Natural killer cell treated with Interleukin-12 subunit alpha and Interleukin-12 subunit beta and Interleukin-15 and Interleukin-18, amount 100 ng/mL, for 72 hours (primary cell): Measurements from ENCODE around the gene SSU72. TPM values are rescaled to one million over a fixed set of nuclear protein-coding genes. Genes with fewer than 3 reads are reported as not detected.
"Not testable (repeated sequence)": the region's sequence is repeated elsewhere in the genome, so short reads cannot be mapped to it uniquely, and the experiment has no call there.

Experiments
- ATAC-seq, 2 donors: fragments of 150-1000 bp; cut with Tn5 transposase in 1 of 2; sonication (Bioruptor Pico), chemical (Tn5 transposase) in 1 of 2; 2 replicates each; pipeline ENCODE4 v1.10.0; 2021
- DNase-seq: peaks from one replicate; pipeline ENCODE4 v3.0.0; 2022; ENCODE audit warnings: low spot score
- H3K27ac Mint-ChIP-seq, 2 donors: 1 replicate in 1 of 2; 2 replicates in 1 of 2; pipeline ENCODE4 v1.8.0; 2022; ENCODE audit warnings: mixed read lengths in 2 of 2, mild to moderate bottlenecking in 1 of 2, moderate library complexity in 1 of 2
- H3K27me3 Mint-ChIP-seq, 2 donors: 1 replicate in 1 of 2; 2 replicates in 1 of 2; pipeline ENCODE4 v1.8.0; 2022; ENCODE audit warnings: mixed read lengths in 2 of 2
- H3K36me3 Mint-ChIP-seq: one replicate; pipeline ENCODE4 v1.8.0; 2022; ENCODE audit warnings: mixed read lengths
- H3K4me1 Mint-ChIP-seq, 2 donors: 1 replicate in 1 of 2; 2 replicates in 1 of 2; pipeline ENCODE4 v1.8.0; 2022; ENCODE audit warnings: low read depth in 2 of 2, mixed read lengths in 2 of 2, mild to moderate bottlenecking in 1 of 2
- H3K4me3 Mint-ChIP-seq: one replicate; pipeline ENCODE4 v1.8.0; 2022; ENCODE audit warnings: mixed read lengths
- H3K9me3 Mint-ChIP-seq: 2 replicates; pipeline ENCODE4 v1.8.0; 2022; ENCODE audit warnings: mixed read lengths
- total RNA-seq, 2 donors: library from RNA; stranded (reverse); gene quantifications; one replicate each; pipeline ENCODE4 v1.2.3, GENCODE V29; 2022

The SSU72 gene
- total RNA-seq, 2 donors from 2014 or later, result 97.6 to 146 TPM

DNA sequence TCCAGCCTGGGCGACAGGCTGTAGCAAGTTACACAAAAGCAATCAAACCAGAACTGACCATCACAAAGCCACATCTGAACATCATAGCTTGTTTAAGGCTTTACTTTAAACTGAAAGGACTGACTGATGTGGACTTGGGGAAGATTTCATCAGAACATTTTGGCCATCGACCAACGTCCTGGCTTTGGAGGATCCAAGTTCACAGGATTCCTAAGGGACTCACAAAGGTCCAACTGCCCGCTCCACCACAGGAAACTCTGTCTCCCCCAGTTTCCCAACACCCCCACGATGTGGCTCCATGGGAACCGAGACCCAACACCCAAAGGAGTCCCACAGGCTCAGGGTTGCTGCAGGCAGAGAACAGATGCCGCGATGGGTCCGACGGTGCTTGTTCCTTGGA, 9.3 kb downstream of the SSU72 start:
- no peak overlapping the region for H3K4me3 Mint-ChIP-seq

DNA sequence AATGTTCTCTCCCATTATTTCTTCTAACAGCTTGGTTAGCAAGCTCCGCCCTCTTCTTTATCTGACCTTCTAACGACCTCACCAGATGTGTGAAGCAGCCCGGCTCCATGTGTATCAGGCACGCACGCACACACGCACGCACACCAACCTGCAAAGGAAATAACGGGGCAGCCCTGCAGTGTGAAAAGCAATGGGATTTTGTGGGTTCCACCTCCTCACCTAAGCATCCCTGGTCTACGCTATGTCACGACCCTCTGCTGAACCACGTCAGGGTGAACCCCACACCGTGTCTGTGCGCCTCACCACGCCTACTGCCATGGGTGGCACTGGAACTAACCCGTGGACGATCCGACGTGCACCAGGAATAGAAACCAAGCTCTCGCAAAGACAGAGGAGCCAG, 10.4 kb downstream of the SSU72 start:
- H3K27ac Mint-ChIP-seq, result no peak overlapping the region
- H3K4me3 Mint-ChIP-seq, result no peak overlapping the region

More for the DNA sequence above, 9.3 kb downstream of the SSU72 start:
- H3K9me3 Mint-ChIP-seq, result no peaks in the 10 kb centered on the region
- no peak overlapping the region for H3K27ac Mint-ChIP-seq
- ATAC-seq (no peak), DNase-seq (no peak)
- peaks cover 6% of the 10 kb centered on the region for H3K36me3 Mint-ChIP-seq
- peaks cover 22 to 29% of the 10 kb centered on the region in 2 donors for H3K4me1 Mint-ChIP-seq
- H3K27me3 Mint-ChIP-seq, result no peaks in the 10 kb centered on the region

DNA sequence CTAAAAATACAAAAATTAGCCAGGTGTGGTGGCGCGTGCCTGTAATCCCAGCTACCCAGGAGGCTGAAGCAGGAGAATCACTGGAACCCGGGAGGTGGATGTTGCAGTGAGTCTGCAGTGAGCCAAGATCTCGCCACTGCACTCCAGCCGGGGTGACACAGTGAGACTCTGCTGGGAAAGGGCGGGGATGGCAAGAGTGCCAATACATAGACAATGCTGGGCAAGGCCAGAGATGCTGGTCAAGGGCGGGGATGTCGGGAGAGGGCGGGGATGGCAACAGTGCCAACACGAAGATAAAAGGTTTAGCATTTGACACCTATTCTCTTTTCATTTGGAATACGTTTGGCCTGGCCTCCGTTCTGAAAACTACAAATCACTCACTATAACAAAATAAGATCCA, 11.0 kb downstream of the SSU72 start:
- no peaks in the 10 kb centered on the region for H3K9me3 Mint-ChIP-seq
- ATAC-seq (no peak), DNase-seq (no peak)
- H3K27ac Mint-ChIP-seq, result no peak overlapping the region
- no peak overlapping the region for H3K4me3 Mint-ChIP-seq
- peaks cover 14 to 25% of the 10 kb centered on the region in 2 donors for H3K4me1 Mint-ChIP-seq
- no peaks in the 10 kb centered on the region for H3K27me3 Mint-ChIP-seq
- peaks cover 6% of the 10 kb centered on the region for H3K36me3 Mint-ChIP-seq

More for the DNA sequence above, 10.4 kb downstream of the SSU72 start:
- peaks cover 14 to 23% of the 10 kb centered on the region in 2 donors for H3K4me1 Mint-ChIP-seq
- ATAC-seq (no peak), DNase-seq (no peak)
- no peaks in the 10 kb centered on the region for H3K27me3 Mint-ChIP-seq
- no peaks in the 10 kb centered on the region for H3K9me3 Mint-ChIP-seq
- H3K36me3 Mint-ChIP-seq, result peaks cover 6% of the 10 kb centered on the region

DNA sequence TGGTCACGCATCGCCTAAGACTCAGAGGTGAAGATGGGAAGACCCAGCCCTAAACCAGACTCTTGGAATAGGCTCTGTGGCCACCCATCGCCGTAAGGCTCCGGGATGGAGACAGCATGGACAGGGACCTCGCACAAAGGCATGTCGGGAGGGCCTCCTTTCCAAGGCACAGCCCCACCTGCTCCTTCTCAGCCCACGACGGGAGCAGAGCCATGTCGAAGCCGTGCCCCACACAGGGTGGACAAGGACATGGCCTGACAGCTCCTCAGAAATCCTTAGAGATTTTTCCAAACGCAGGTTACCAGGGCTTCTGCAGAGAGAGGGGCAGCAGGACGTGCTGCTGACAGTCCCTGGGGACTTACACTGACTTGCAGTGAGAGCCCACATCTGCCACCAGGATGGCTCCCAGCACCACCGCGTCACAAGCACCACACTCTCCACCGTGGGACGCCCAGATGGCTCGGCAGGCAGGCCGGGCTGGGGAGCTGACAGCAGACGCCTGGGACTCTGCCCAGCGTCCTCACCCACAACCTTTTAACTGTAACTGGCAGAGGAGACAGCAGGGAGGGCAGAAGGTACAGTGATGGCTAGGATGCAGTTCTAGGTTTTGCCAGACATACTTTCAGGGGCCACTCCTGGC, 12.0 kb downstream of the SSU72 start:
- no peak overlapping the region for H3K4me3 Mint-ChIP-seq
- peaks cover 6% of the 10 kb centered on the region for H3K36me3 Mint-ChIP-seq
- peaks cover 14 to 27% of the 10 kb centered on the region in 2 donors for H3K4me1 Mint-ChIP-seq
- H3K27ac Mint-ChIP-seq, result no peak overlapping the region
- DNase-seq, result no peak
- ATAC-seq, result no peak
- no peaks in the 10 kb centered on the region for H3K27me3 Mint-ChIP-seq
- H3K9me3 Mint-ChIP-seq, result no peaks in the 10 kb centered on the region

DNA sequence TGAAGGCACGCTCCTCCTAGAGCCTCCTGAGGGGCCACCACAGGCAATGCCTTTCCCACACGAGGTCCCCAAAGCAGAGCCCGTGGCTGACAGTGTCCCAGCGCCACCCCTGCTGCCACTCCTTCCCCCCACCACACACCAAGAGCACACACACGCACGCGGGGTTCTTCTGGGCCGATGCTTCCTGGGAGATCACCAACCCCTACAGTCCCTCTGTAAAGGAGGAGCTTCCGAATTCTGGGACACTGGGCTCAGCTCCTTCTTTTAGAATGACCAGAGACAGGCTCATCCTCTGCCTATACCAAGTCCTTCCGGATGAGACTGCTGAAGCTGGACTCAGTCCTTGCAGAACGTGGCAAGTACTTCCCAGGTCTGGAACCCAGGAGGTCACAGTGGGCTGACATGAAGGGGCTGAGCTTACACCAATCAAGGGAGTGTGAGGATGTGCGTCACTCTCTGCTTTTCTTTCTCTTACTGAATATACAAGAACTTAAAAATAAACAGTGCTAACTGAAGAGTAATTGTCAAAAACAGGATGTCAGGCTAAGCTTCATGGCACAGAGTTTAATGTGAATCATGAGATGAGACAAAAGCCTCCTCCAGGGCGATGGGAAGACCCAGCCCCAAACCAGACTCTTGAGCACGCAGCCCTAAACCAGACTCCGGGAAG, 12.7 kb downstream of the SSU72 start:
- Mint-ChIP-seq H3K27ac (peak overlapping the region in 1 of 2 donors; percentile 27), H3K4me3 (no peak overlapping the region), H3K4me1 (peaks cover 9 to 20% of the 10 kb centered on the region in 2 donors), H3K36me3 (peaks cover 6% of the 10 kb centered on the region), H3K9me3 (no peaks in the 10 kb centered on the region), H3K27me3 (no peaks in the 10 kb centered on the region)
- DNase-seq, result no peak
- ATAC-seq, result no peak

DNA sequence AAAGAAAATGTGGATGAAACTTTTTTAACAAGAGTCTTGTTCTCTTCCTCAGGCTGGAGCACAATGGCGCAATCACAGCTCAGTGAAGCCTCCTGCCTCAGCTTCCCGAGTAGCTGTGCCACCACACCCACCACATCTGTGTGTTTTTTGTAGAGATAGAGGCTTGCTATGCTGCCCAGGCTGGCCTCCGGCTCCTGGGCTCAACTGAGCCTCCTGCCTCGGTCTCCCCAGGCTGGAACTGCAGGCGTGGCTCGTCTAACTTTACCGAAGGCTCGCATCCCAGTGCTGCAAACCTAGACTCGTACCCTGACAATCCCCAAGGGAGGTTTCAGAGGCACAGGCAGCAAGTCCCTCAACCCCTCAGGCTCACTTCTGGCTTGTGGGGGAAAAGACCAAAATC, 14.5 kb downstream of the SSU72 start:
- Mint-ChIP-seq H3K27ac (no peak overlapping the region), H3K4me1 (peaks cover 8 to 18% of the 10 kb centered on the region in 2 donors), H3K9me3 (no peaks in the 10 kb centered on the region), H3K4me3 (no peak overlapping the region), H3K27me3 (no peaks in the 10 kb centered on the region), H3K36me3 (peaks cover 6% of the 10 kb centered on the region)
- DNase-seq (no peak), ATAC-seq (no peak)

DNA sequence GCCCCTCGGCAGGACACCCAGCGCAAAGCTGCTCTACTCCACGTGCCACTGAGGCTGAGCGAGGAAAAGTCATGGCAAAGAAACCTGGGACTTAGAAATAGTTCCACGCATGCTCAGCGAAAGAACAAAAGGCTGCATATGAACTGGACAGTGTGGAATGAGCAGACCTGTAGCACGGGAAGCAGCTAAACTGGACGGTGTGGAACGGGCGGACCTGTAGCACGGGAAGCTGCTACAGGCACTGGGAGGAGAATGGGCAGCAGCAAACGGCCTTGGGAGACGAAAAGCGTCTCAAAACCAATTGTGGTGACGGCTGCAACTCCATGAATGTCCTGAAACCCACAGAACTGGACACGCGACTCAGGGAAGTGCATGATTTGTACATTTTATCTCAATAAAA, 15.6 kb downstream of the SSU72 start:
- Mint-ChIP-seq H3K9me3 (no peaks in the 10 kb centered on the region), H3K27me3 (no peaks in the 10 kb centered on the region), H3K27ac (no peak overlapping the region), H3K4me1 (peaks cover 6 to 18% of the 10 kb centered on the region in 2 donors), H3K4me3 (no peak overlapping the region), H3K36me3 (no peaks in the 10 kb centered on the region)
- no peak for DNase-seq
- ATAC-seq, result no peak

DNA sequence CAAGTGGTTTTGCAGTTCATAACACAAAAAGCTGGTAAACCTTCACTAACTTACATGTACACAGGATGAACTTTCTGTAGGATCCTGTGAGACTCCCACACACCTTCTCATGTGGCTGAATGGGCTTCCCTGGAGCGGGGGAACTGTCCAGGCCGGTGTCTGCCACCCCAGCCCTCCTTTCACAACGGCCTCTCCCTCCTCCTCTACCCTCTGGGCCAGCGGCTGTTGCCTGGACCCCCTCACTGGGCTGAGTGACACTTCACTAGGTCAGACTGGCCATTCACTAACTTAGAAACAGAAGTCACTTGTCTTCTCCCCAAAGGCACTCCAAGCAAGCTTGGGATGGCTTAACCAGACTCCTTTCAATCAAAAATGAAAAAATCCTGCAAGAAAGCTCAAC, 16.1 kb downstream of the SSU72 start:
- no peaks in the 10 kb centered on the region for H3K36me3 Mint-ChIP-seq
- DNase-seq, result no peak
- H3K27me3 Mint-ChIP-seq, result no peaks in the 10 kb centered on the region
- no peak for ATAC-seq
- no peaks in the 10 kb centered on the region for H3K9me3 Mint-ChIP-seq
- H3K27ac Mint-ChIP-seq, result no peak overlapping the region
- no peak overlapping the region for H3K4me3 Mint-ChIP-seq
- peaks cover 6 to 17% of the 10 kb centered on the region in 2 donors for H3K4me1 Mint-ChIP-seq

DNA sequence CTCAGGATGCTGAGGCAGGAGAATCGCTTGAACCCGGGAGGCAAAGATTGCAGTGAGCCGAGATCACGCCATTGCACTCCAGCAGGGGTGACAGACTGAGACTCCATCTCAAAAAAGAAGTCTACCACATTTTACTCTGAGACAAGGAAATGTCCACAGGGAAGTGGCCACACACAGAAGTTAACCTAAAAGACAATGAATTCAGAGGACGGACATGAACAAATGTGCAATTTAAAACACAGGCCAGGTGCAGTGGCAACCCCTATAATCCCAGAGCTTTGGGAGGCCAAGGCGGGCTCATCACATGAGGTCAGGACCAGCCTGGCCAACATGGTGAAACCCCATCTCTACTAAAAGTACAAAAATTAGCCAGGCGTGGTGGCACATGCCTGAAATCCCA, 17.0 kb downstream of the SSU72 start:
- not testable (repeated sequence) for H3K27me3 Mint-ChIP-seq, DNase-seq, ATAC-seq, H3K4me3 Mint-ChIP-seq, H3K36me3 Mint-ChIP-seq, H3K9me3 Mint-ChIP-seq, H3K27ac Mint-ChIP-seq
- peaks cover 6 to 17% of the 10 kb centered on the region in 2 donors for H3K4me1 Mint-ChIP-seq

DNA sequence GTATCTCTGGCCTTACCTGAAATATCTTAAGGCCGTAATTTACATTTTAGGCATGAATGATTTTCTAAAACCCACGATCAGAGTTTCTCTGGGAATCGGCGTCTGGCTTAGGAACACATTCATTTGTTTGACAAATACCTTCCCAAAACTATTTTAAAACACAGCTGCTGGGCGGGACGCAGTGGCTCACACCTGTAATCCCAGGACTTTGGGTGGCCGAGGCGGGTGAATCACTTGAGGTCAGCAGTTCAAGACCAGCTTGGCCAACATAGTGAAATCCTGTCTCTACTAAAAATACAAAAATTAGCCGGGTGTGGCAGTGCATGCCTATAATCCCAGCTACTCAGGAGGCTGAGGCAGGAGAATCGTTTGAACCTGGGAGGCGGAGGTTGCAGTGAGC, 17.7 kb downstream of the SSU72 start:
- H3K36me3 Mint-ChIP-seq, H3K9me3 Mint-ChIP-seq, ATAC-seq, H3K27me3 Mint-ChIP-seq, H3K4me3 Mint-ChIP-seq, H3K27ac Mint-ChIP-seq, DNase-seq: not testable (repeated sequence)
- H3K4me1 Mint-ChIP-seq, result peaks cover 6 to 17% of the 10 kb centered on the region in 2 donors

DNA sequence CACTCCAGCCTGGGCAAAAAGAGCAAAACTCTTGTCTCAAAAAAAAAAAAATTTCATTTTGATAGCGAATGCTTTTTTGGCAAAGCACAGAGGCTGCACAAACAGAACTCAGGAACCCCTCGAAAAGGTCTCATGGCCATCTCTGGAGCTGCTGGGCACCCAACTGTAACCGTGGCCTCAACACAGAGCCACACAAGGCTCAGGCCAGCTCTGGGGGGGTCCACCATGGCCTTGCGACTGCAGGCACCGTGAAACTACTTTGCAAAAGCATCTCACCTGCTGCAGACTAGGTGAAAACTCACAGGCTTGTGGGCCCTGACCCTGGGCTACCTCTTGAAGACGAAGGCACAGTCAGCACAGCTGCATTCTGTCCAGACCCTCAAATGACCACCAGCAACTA, 18.2 kb downstream of the SSU72 start:
- Mint-ChIP-seq H3K27me3 (no peaks in the 10 kb centered on the region), H3K27ac (no peak overlapping the region), H3K9me3 (no peaks in the 10 kb centered on the region), H3K4me1 (peaks cover 6 to 14% of the 10 kb centered on the region in 2 donors), H3K36me3 (no peaks in the 10 kb centered on the region), H3K4me3 (no peak overlapping the region)
- ATAC-seq (no peak), DNase-seq (no peak)

DNA sequence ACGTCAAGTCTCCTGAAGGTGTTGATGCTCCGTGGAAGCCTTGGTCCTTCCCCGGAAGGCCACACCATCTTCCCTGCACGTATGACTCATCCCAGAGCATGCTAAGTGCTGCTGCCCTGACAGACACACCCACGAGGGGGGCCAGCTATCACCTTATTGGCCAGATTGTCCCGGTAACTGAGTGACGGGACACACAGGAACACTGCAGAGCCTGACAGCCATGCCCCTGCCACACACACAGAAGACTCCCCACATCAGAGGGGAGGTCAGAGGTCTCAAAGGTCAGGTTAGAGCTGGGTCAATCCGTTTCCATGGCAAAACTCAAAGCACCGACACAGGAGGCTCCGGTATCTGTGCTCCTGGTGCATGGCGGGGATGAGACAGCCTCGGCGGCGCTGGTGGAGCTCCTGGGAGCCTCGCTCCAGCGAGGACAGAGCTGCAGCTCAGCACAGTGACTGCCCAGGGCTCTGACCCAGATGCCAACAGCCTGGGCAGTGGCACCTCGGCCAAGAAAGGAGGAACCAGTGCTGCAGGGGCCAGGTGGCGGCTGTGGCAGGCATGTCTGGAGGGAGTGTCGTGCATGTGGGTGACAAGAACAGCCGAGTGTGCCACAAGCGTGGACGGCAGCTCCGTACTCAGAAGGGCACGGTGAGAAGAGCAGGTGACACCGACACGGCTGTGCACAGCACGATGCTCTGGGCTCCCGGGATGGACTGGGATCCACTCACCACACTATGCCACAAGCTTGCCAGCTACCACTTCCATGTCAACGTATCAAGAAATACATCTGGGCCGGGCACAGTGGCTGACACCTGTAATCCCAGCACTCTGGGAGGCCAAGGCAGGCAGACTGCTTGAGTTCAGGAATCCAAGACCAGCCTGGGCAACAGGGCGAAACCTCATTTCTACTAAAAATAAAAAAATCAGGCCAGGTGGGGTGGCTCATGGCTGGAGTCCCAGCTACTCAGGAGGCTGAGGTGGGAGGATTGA, 19.4 kb downstream of the SSU72 start:
- Mint-ChIP-seq H3K36me3 (no peaks in the 10 kb centered on the region), H3K27ac (no peak overlapping the region), H3K9me3 (no peaks in the 10 kb centered on the region), H3K27me3 (no peaks in the 10 kb centered on the region), H3K4me1 (peaks cover 6 to 17% of the 10 kb centered on the region in 2 donors), H3K4me3 (no peak overlapping the region)
- peak in 1 of 2 donors; percentile 45 for ATAC-seq
- no peak for DNase-seq

DNA sequence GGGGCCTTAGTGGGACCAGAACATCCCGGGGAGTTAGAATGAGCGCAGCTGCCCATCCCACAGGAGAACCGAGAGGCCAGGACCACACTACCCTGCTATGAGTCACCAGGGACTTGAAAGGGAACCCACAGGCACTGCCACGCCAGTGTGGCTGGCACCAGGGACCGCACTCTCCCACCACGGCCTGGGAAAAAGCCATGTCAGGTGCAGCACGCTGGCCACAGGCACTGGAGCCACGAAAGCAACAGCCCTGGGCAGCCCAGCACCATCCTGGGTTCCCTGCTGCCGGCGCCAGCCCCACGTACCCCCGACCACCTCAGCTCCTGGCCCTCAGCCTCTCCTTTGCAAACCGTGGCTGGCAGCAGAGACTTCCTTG, 20.1 kb downstream of the SSU72 start:
- Mint-ChIP-seq H3K27ac (no peak overlapping the region), H3K4me3 (no peak overlapping the region), H3K4me1 (peaks cover 6 to 17% of the 10 kb centered on the region in 2 donors), H3K36me3 (no peaks in the 10 kb centered on the region), H3K9me3 (no peaks in the 10 kb centered on the region), H3K27me3 (no peaks in the 10 kb centered on the region)
- ATAC-seq (no peak), DNase-seq (no peak)
